HCT116 (cell line): ENCODE measurements around the gene BACE1. TPM values are rescaled to one million over a fixed set of nuclear protein-coding genes. Genes with fewer than 3 reads are reported as not detected.

Experiments used
- ATAC-seq: fragments of 200-7000 bp; cut with Tn5 transposase; 2 replicates; pipeline ENCODE4 v1.9.1; 2020; ENCODE audit warnings: mild to moderate bottlenecking, moderate library complexity
- BruUV-seq: library from RNA; stranded (reverse); fragments of 400-500 nt; replicated peaks from 2 replicates; lab custom pipeline; 2021; lab: Mats Ljungman, UMichigan
- CTCF ChIA-PET: fragments of 300-600 bp; sonication (Branson Sonifier 250); formaldehyde crosslinking; loops from one replicate; lab custom pipeline; 2021; ENCODE audit warnings: antibody characterized with exemption; lab: Charles Lee
- POLR2A ChIA-PET: fragments of 300-600, 350-600 bp; sonication (Branson Sonifier 250); formaldehyde crosslinking; loops from one replicate; lab custom pipeline; 2021; ENCODE audit warnings: antibody characterized with exemption; lab: Charles Lee
- RAD21 ChIA-PET, 2 experiments: fragments of 300-600 bp; sonication (Branson Sonifier 250); formaldehyde crosslinking; loops; one replicate each; lab custom pipeline; 2023; ENCODE audit warnings: low total read pairs in 2 of 2; ENCODE audit not compliant: uncharacterized antibody in 2 of 2, unreplicated experiment in 2 of 2, low non-redundant PET in 1 of 2; lab: Charles Lee
- DNase-seq: peaks from one replicate; pipeline ENCODE4 v3.0.0-alpha.2; 2010; ENCODE audit warnings: low read depth, low spot score
- H2AFZ ChIP-seq: fragments of 200-600 bp; shearing (Covaris generic), sonication (generic); 2 replicates; pipeline ENCODE4 v1.6.1; 2017; ENCODE audit warnings: low read depth, mixed run types, mixed read lengths, antibody characterized with exemption, low read length; ENCODE audit not compliant: poor library complexity, severe bottlenecking
- H3K27ac ChIP-seq: 2 replicates; pipeline ENCODE4 v1.5.1; 2012; ENCODE audit warnings: low read depth, low read length
- H3K27me3 ChIP-seq: fragments of 200-600 bp; sonication (generic); 2 replicates; pipeline ENCODE4 v1.6.1; 2016; ENCODE audit warnings: mixed run types, low read length, mixed read lengths; ENCODE audit not compliant: insufficient read depth
- H3K36me3 ChIP-seq, 2 experiments: fragments of 200-500 bp in 1 of 2; fragments of 200-600 bp in 1 of 2; sonication (Bioruptor generic) in 1 of 2; sonication (generic) in 1 of 2; 2 replicates each; pipeline versions ENCODE4 v1.5.1 to v1.6.1; 2014 to 2016; ENCODE audit warnings: low read length in 2 of 2, inconsistent platforms in 1 of 2, mixed read lengths in 1 of 2, mixed run types in 1 of 2; ENCODE audit not compliant: insufficient read depth in 2 of 2, control insufficient read depth in 1 of 2
- H3K4me1 ChIP-seq, 2 experiments: fragments of 200-600 bp in 1 of 2; sonication (generic) in 1 of 2; 2 replicates each; pipeline versions ENCODE4 v1.5.1 to v1.6.1; 2012 to 2017; ENCODE audit warnings: low read length in 2 of 2, inconsistent platforms in 1 of 2, mild to moderate bottlenecking in 1 of 2, mixed read lengths in 1 of 2, mixed run types in 1 of 2, moderate library complexity in 1 of 2; ENCODE audit not compliant: insufficient read depth in 2 of 2, control insufficient read depth in 1 of 2
- H3K4me2 ChIP-seq: fragments of 200-600 bp; sonication (generic); 2 replicates; pipeline ENCODE4 v1.6.1; 2017; ENCODE audit warnings: mixed run types, low read length, mixed read lengths
- H3K4me3 ChIP-seq, 2 experiments: fragments of 200-600 bp in 1 of 2; sonication (generic) in 1 of 2; replicated peaks in 1 of 2; 2 replicates each; pipeline ENCODE4 v1.5.1; 2011 to 2016; ENCODE audit warnings: low read length in 2 of 2, control low read depth in 1 of 2, low read depth in 1 of 2, mild to moderate bottlenecking in 1 of 2, mixed read lengths in 1 of 2, mixed run types in 1 of 2
- H3K79me2 ChIP-seq: fragments of 200-600 bp; sonication (generic); 2 replicates; pipeline ENCODE4 v1.6.1; 2017; ENCODE audit warnings: mild to moderate bottlenecking, mixed run types, low read length, moderate library complexity, mixed read lengths; ENCODE audit not compliant: insufficient read depth
- H3K9ac ChIP-seq: fragments of 200-600 bp; sonication (generic); 2 replicates; pipeline ENCODE4 v1.6.1; 2016; ENCODE audit warnings: low read length, mixed read lengths
- H3K9me2 ChIP-seq: fragments of 200-600 bp; sonication (generic), shearing (Covaris generic); 2 replicates; pipeline ENCODE4 v1.6.1; 2017; ENCODE audit warnings: mixed run types, mild to moderate bottlenecking, moderate library complexity; ENCODE audit not compliant: insufficient read depth
- H3K9me3 ChIP-seq, 2 experiments: fragments of 200-500 bp in 1 of 2; fragments of 200-600 bp in 1 of 2; sonication (Bioruptor generic) in 1 of 2; sonication (generic) in 1 of 2; 2 replicates each; pipeline ENCODE4 v1.6.1; 2014 to 2017; ENCODE audit warnings: low read length in 2 of 2, mixed read lengths in 2 of 2, inconsistent platforms in 1 of 2, low read depth in 1 of 2, mild to moderate bottlenecking in 1 of 2, mixed run types in 1 of 2, moderate library complexity in 1 of 2; ENCODE audit not compliant: control insufficient read depth in 1 of 2, insufficient read depth in 1 of 2
- H4K20me1 ChIP-seq: fragments of 200-600 bp; sonication (generic), shearing (Covaris generic); 2 replicates; pipeline ENCODE4 v1.6.1; 2017; ENCODE audit warnings: mixed run types, mild to moderate bottlenecking, moderate library complexity; ENCODE audit not compliant: insufficient read depth
- ATF3 ChIP-seq: IDR thresholded peaks from 2 replicates; pipeline ENCODE4 v1.6.1; 2012
- CBX3 ChIP-seq: IDR thresholded peaks from 2 replicates; pipeline ENCODE4 v1.6.1; 2012; ENCODE audit warnings: low read depth
- CEBPB ChIP-seq: IDR thresholded peaks from 2 replicates; pipeline ENCODE4 v1.6.1; 2012; ENCODE audit warnings: low read depth
- CTCF ChIP-seq, 3 experiments: fragments of 200-600 bp in 1 of 3; sonication (generic) in 1 of 3; IDR thresholded peaks in 2 of 3; conservative IDR thresholded peaks in 1 of 3; 2 replicates each; pipeline ENCODE4 v1.5.1; 2012 to 2017; ENCODE audit warnings: low read depth in 2 of 3, low read length in 2 of 3, antibody characterized with exemption in 1 of 3, borderline replicate concordance in 1 of 3, control low read depth in 1 of 3, mild to moderate bottlenecking in 1 of 3, mixed read lengths in 1 of 3, mixed run types in 1 of 3, moderate library complexity in 1 of 3; ENCODE audit not compliant: insufficient read depth in 1 of 3
- EGR1 ChIP-seq: IDR thresholded peaks from 2 replicates; pipeline ENCODE4 v1.6.1; 2012; ENCODE audit warnings: low read depth
- ELF1 ChIP-seq: IDR thresholded peaks from 2 replicates; pipeline ENCODE4 v1.6.1; 2012; ENCODE audit warnings: low read depth, borderline replicate concordance
- EZH2 ChIP-seq: fragments of 200-600 bp; sonication (generic); IDR thresholded peaks from 2 replicates; pipeline ENCODE4 v1.6.1; 2017; ENCODE audit warnings: antibody characterized with exemption, mixed run types
- EZH2phosphoT487 ChIP-seq: fragments of 200-600 bp; IDR thresholded peaks from 2 replicates; pipeline ENCODE4 v1.6.1; 2018; ENCODE audit warnings: antibody characterized with exemption, borderline replicate concordance
- FOSL1 ChIP-seq: IDR thresholded peaks from 2 replicates; pipeline ENCODE4 v1.6.1; 2012; ENCODE audit warnings: low read depth
- MAX ChIP-seq: IDR thresholded peaks from 2 replicates; pipeline ENCODE4 v1.6.1; 2012
- POLR2A ChIP-seq: IDR thresholded peaks from 2 replicates; pipeline ENCODE4 v1.7.0; 2011; ENCODE audit warnings: borderline replicate concordance; ENCODE audit not compliant: insufficient read depth, insufficient read length; ENCODE audit errors: extremely low read depth
- RAD21 ChIP-seq: IDR thresholded peaks from 2 replicates; pipeline ENCODE4 v1.6.1; 2012; ENCODE audit warnings: low read depth, mild to moderate bottlenecking
- REST ChIP-seq: IDR thresholded peaks from 2 replicates; pipeline ENCODE4 v1.6.1; 2012; ENCODE audit warnings: low read depth
- SIN3A ChIP-seq: IDR thresholded peaks from 2 replicates; pipeline ENCODE4 v1.6.1; 2012; ENCODE audit warnings: low read depth
- SP1 ChIP-seq: IDR thresholded peaks from 2 replicates; pipeline ENCODE4 v1.6.1; 2012; ENCODE audit warnings: low read depth
- SRF ChIP-seq: IDR thresholded peaks from 2 replicates; pipeline ENCODE4 v1.6.1; 2012; ENCODE audit warnings: low read depth
- TCF7L2 ChIP-seq: IDR thresholded peaks from 2 replicates; pipeline ENCODE4 v1.7.0; 2011; ENCODE audit warnings: borderline replicate concordance, inconsistent platforms; ENCODE audit not compliant: insufficient read depth, insufficient read length; ENCODE audit errors: extremely low read depth
- YY1 ChIP-seq: IDR thresholded peaks from 2 replicates; pipeline ENCODE4 v1.6.1; 2011; ENCODE audit warnings: low read length, low read depth, moderate library complexity, mild to moderate bottlenecking; ENCODE audit not compliant: insufficient replicate concordance; ENCODE audit errors: extremely low read depth
- ZBTB33 ChIP-seq: IDR thresholded peaks from 2 replicates; pipeline ENCODE4 v1.6.1; 2011; ENCODE audit warnings: mild to moderate bottlenecking, low read length, moderate library complexity; ENCODE audit not compliant: insufficient replicate concordance; ENCODE audit errors: extremely low read depth
- ZFX ChIP-seq: fragments of 450-650 bp; IDR thresholded peaks from 2 replicates; pipeline ENCODE4 v1.6.1; 2017
- intact Hi-C: fragments of 100-400 bp; cut with micrococcal nuclease; formaldehyde crosslinking; loops from 2 replicates; pipeline ENCODE4 v1.10.0; 2022
- total RNA-seq: library from RNA; stranded (reverse); gene quantifications from one replicate; pipeline ENCODE4 v1.2.1, GENCODE V29; 2021; ENCODE audit not compliant: unreplicated experiment

BACE1 gene
- total RNA-seq, 1 experiment from 2014 or later = 8.5 TPM

- no peak overlapping the region for H3K4me2 ChIP-seq
- no peaks in the 10 kb centered on the region for H3K36me3 ChIP-seq
- no peak overlapping the region for H2AFZ ChIP-seq
- DNase-seq = no peak
- intact Hi-C loops = no loop called here
- no TSS peak for BruUV-seq
- RAD21 ChIA-PET = no interaction called here
- no peaks in the 10 kb centered on the region for H3K27me3 ChIP-seq
- H3K9me3 ChIP-seq = no peaks in the 10 kb centered on the region
- no peaks in the 10 kb centered on the region for H3K79me2 ChIP-seq
- CTCF ChIA-PET = no interaction called here
- H3K4me1 ChIP-seq = no peaks in the 10 kb centered on the region
- H4K20me1 ChIP-seq = no peaks in the 10 kb centered on the region
- no peaks in the 10 kb centered on the region for H3K9me2 ChIP-seq
- no peak overlapping the region for H3K27ac ChIP-seq
- H3K9ac ChIP-seq = no peak overlapping the region
- H3K4me3 ChIP-seq = no peak overlapping the region
- no peak for TF ChIP-seq SIN3A
- no peak for TF ChIP-seq RAD21
- no peak for TF ChIP-seq EZH2
- no peak for TF ChIP-seq SRF
- no peak for TF ChIP-seq ZBTB33
- no peak for TF ChIP-seq EZH2phosphoT487
- TF ChIP-seq FOSL1 = no peak
- TF ChIP-seq TCF7L2 = no peak
- TF ChIP-seq ZFX = no peak
- TF ChIP-seq REST = no peak
- TF ChIP-seq CBX3 = no peak
- no peak for TF ChIP-seq SP1
- no peak for TF ChIP-seq MAX
- TF ChIP-seq EGR1 = no peak
- TF ChIP-seq ELF1 = no peak
- TF ChIP-seq YY1 = no peak
- no peak for TF ChIP-seq CTCF (IDR thresholded peaks at IDR 0.05 in 2 of 3, conservative IDR thresholded peaks at IDR 0.05 in 1 of 3; ENCODE audit: borderline replicate concordance in 1 of 3, insufficient read depth in 1 of 3, low read depth in 2 of 3, low read length in 2 of 3)
- no peak for TF ChIP-seq CEBPB
- no peak for TF ChIP-seq ATF3
- TF ChIP-seq POLR2A = no peak
- ATAC-seq = no peak
- POLR2A ChIA-PET = no interaction called here
Observed at GRCh38 chr11:117298195-117298594, 17.9 kb downstream of the BACE1 start.
